Activated CD8-positive, alpha-beta memory T cell treated with anti-CD3 and anti-CD28 coated beads, Interleukin-2, amount 50 U/mL, for 1 hour (primary cell): ENCODE results near the gene CAMSAP3.

Experiments
- DNase-seq: peaks from one replicate; pipeline ENCODE4 v3.0.0-alpha.2; 2020; ENCODE audit errors: extremely low read depth

CAMSAP3 gene

DNA sequence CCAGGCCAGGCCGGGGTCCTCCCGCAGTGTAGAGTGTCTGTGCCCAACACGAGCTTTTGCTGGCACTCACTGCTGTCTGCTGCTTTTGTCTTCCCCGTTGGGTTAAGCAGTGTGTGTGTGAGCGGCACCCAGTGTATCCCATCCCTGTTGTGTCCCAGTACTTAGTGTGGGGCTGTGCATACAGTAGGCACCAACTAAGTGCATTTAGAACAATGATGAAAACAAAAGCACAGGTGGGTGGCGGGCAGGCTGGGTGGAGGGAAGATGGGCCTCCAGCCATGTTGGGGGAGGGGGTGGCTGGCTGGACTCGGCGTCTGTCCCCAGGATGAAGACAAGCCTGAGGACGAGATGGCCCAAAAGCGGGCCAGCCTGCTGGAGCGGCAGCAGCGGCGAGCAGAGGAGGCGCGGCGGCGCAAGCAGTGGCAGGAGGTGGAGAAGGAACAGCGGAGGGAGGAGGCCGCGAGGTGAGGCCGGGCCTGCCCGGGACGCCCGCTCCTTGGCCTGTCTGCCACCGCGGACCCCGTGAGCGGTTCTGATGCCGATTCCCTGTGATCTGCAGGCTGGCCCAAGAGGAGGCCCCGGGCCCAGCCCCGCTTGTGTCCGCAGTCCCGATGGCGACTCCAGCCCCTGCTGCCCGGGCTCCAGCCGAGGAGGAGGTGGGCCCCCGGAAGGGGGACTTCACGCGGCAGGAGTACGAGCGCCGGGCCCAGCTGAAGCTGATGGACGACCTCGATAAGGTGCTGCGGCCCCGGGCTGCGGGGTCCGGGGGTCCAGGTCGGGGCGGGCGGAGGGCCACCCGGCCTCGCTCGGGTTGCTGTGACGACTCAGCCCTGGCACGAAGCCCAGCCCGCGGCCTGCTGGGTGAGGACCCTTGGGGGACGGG, 19.4 kb downstream of the CAMSAP3 start:
- no peak for DNase-seq

DNA sequence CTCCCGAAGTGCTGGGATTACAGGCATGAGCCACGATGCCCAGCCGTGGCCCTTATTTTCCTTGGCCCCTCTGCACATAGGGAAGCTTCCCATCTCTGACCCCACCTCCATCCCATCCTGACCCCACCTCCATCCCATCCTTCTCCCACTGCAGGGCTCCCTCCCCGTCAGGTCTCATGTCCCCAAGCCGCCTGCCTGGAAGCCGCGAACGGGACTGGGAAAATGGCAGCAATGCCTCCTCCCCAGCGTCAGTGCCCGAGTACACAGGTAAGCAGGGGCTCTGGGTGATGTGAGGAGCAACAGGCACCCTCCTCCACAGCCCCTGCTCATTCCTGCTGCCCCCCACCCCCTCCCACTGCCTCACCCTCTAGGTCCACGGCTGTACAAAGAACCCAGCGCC, 21.5 kb downstream of the CAMSAP3 start:
- DNase-seq = no peak

DNA sequence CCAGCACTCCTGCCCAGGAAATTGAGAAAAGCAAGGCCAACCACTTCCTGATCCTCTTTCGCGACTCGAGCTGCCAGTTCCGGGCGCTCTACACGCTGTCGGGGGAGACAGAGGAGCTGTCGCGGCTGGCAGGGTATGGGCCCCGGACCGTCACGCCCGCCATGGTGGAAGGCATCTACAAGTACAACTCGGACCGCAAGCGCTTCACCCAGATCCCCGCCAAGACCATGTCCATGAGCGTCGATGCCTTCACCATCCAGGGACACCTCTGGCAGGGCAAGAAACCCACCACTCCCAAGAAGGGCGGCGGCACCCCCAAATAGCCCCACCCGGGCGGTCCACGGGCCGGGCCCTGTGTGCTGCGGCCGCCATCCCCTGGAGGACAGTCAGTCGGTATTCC, 22.1 kb downstream of the CAMSAP3 start:
- no peak for DNase-seq

GRCh38 chr19:7618348-7618747, 22.7 kb downstream of the CAMSAP3 start:
- no peak for DNase-seq

- no peak for DNase-seq
Observed at GRCh38 chr19:7618771-7619510, 23.3 kb downstream of the CAMSAP3 start.

DNA sequence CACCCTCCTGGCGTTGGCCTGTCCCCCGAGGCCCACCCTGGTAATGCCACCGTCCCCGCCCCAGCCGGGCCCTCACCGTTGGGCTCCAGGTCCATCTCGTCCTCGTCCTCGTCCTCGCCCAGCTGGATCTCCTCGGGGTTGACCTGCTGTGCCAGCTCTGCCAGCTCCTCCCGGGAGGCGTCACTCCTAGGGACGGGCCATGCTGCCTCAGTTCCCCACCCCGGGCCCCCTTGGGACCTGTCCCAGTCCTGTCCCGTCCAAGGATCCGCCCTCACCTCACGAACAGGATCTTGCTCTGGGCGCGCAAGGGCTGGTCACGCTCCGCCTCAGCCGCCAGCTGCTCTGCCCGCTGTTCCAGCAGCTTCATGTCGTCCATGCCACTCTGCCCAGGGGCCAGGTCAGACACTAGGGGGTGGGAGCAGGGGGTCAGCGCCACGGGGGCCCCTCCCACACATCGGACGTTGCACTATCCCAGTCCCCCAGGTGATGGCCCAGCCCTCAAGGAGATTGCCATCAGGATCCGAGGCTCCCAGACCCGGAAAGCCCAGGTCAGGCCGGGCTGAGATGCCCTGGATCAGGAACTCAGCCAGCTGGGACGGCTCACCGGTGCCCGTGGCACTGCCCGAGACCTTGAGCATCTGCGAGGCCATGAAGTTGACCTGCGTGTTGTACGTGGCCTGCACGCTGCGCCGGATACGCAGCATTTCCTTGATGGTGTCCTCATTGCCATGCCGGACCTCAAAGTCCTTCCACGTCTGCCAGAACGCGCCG, 24.2 kb downstream of the CAMSAP3 start:
- no peak for DNase-seq

GRCh38 chr19:7620442-7621412, 25.1 kb downstream of the CAMSAP3 start:
- no peak for DNase-seq

GRCh38 chr19:7622933-7623685, 27.4 kb downstream of the CAMSAP3 start:
- DNase-seq = no peak

GRCh38 chr19:7623725-7624603, 28.3 kb downstream of the CAMSAP3 start:
- DNase-seq = no peak

- DNase-seq = no peak
Observed at GRCh38 chr19:7624810-7625209, 29.1 kb downstream of the CAMSAP3 start.

- DNase-seq = no peak
Observed at GRCh38 chr19:7625763-7626372, 30.2 kb downstream of the CAMSAP3 start.

DNA sequence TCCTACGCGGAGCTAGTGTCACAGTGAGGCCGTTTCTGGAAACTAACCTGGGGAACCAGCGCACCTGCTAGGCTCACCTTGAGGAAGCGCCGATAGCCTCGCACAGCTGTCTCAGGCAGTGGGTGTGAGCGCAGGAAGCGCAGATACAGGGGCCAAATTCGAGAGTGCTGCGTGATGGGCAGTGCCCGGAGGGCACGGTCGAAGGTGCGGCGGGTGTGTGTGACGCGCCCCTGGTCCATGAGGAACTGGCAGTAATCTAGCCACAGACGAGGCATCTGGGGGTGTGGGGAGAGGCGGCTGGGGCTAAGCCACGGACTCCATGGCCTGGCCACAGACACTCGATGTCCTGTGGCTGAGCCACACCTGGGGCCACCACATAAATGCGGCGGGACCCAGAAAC, 31.5 kb downstream of the CAMSAP3 start:
- DNase-seq = no peak

DNA sequence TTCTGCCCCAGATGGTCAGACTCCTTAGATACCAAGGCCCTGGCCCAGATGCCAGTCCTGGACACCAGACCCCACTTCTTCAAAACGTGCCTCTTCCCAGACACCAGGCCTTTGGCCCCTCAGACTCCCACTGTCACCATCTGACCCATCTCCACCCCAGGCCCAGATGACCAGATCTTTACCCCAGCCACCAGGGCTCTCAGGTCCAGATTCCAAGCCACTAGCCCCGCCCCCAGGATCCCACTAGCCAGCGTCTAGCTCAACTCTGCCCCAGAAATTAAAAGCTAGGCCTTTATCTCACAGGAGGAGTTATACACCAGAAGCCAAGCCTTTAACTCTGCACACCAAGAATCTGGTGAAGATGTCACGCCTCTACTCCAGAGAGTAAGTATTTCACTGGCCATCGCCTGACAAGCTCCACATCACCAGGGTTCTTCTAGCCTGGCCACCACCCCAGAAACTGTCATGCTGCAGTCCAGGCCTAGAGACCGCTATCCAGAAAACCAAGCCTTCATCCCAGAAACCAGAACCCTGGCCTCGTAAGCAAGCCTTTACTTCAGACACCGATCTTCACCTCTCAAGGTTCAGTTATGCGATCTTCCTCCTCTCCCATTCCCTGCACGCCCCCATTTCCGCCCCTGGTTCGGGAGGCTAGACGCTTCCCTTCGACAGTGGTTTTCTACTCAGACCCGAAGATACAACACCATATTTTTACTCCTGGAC, 33.1 kb downstream of the CAMSAP3 start:
- no peak for DNase-seq

GRCh38 chr19:7629347-7630054, 33.8 kb downstream of the CAMSAP3 start, which contains the start of the genes PET100 and XAB2:
Gene PET100 (plus strand): TSS chr19:7629793. CDS start chr19:7629834, 41 bp downstream.
Gene XAB2 (minus strand): TSS chr19:7629545. CDS start chr19:7629527, 18 bp downstream.
- DNase-seq = peak; percentile 92

DNA sequence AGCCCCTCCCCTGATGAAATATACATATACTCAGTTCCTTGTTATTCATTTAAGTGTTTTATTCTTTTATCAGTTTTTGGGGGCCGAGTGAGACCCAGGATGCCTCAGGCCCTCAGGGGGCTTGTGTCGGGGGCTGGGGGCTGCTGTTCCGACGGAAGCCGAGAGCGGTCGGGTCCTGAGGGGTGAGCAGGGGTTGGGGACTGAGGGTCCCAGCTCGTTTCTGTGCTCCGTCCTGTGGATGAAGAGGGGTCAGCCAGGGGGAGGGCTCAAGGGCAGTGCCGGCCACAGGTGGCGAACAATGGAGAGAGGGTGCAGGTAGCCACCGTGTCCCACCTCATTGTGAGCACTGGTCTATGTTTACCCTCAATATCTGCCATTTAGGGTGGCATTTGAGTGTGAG, 35.9 kb downstream of the CAMSAP3 start:
- DNase-seq = no peak

- no peak for DNase-seq
Observed at GRCh38 chr19:7632340-7633203, 36.9 kb downstream of the CAMSAP3 start.
